Vagina (tissue), 2 donors: Measurements from ENCODE around the gene KERA.

Experiments
- CTCF ChIP-seq, 3 experiments: fragments of 450-650 bp in 2 of 3; fragments of 200-600 bp in 1 of 3; sonication (generic) in 1 of 3; IDR thresholded peaks; one replicate each; pipeline ENCODE4 v1.5.1; 2017 to 2019; ENCODE audit warnings: antibody characterized with exemption in 3 of 3, mild to moderate bottlenecking in 2 of 3, moderate library complexity in 2 of 3
- POLR2A ChIP-seq, 2 donors: fragments of 450-650 bp; IDR thresholded peaks; one replicate each; pipeline ENCODE4 v1.6.1; 2017; ENCODE audit warnings: antibody characterized with exemption in 2 of 2, mild to moderate bottlenecking in 2 of 2, moderate library complexity in 2 of 2
- POLR2AphosphoS5 ChIP-seq, 2 donors: sonication (generic); formaldehyde crosslinking; IDR thresholded peaks; one replicate each; pipeline ENCODE4 v1.9.0; 2017; ENCODE audit warnings: antibody characterized with exemption in 2 of 2, mild to moderate bottlenecking in 2 of 2, low read depth in 1 of 2; ENCODE audit not compliant: insufficient read depth in 1 of 2

DNA sequence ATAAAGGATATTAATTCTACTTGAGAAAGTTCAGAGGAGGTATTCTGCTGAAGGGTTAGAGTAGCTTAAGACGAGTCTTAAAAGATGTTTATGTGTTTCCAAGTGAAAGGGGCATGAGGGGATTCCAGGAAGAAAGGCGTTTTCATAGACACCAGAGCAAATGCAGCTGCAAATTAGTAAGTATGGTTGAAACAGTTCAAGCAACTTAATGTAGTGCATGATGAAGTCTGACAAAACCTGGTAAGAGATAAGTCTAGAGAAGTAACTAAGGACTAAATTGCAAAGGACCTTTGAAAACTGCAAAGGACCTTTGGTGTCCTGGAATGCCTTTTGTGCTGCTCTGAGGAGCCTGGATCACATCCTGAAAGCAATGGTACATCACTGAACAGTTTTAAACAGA lies 42.0 kb upstream of the KERA start:
- no peak for TF ChIP-seq CTCF (IDR thresholded peaks at IDR 0.05)
- no peak for TF ChIP-seq POLR2AphosphoS5 (IDR thresholded peaks at IDR 0.05; ENCODE audit: insufficient read depth in 1 of 2, low read depth in 1 of 2)
- no peak for TF ChIP-seq POLR2A (IDR thresholded peaks at IDR 0.05)
